Mucosa of stomach (tissue), 1 donor: ENCODE measurements around the gene PLSCR1.

Source experiments
- H3K27me3 ChIP-seq: one replicate; pipeline ENCODE4 v1.7.0; 2013; ENCODE audit warnings: mild to moderate bottlenecking, low read length; ENCODE audit not compliant: control insufficient read depth, insufficient read depth
- H3K36me3 ChIP-seq: one replicate; pipeline ENCODE4 v1.7.0; 2013; ENCODE audit warnings: low read length; ENCODE audit not compliant: control insufficient read depth, insufficient read depth
- H3K4me1 ChIP-seq: one replicate; pipeline ENCODE4 v1.7.0; 2013; ENCODE audit warnings: mild to moderate bottlenecking, low read length; ENCODE audit not compliant: control insufficient read depth, insufficient read depth
- H3K4me3 ChIP-seq: one replicate; pipeline ENCODE4 v1.7.0; 2013; ENCODE audit warnings: low read length
- H3K9ac ChIP-seq: one replicate; pipeline ENCODE4 v1.7.0; 2013; ENCODE audit warnings: mild to moderate bottlenecking, low read length, moderate library complexity
- H3K9me3 ChIP-seq: one replicate; pipeline ENCODE4 v1.7.0; 2013; ENCODE audit warnings: mild to moderate bottlenecking, low read length, moderate library complexity; ENCODE audit not compliant: control insufficient read depth
- donor health status: Pancreatic carcinoma.

Gene PLSCR1

GRCh38 chr3:146561879-146562278 is 17.5 kb upstream of the PLSCR1 start:
- Histone ChIP-seq H3K9me3 (no peaks in the 10 kb centered on the region), H3K4me3 (no peak overlapping the region), H3K27me3 (no peaks in the 10 kb centered on the region), H3K9ac (no peak overlapping the region), H3K36me3 (no peaks in the 10 kb centered on the region), H3K4me1 (no peaks in the 10 kb centered on the region)

- Histone ChIP-seq H3K9me3 (no peaks in the 10 kb centered on the region), H3K27me3 (no peaks in the 10 kb centered on the region), H3K4me1 (no peaks in the 10 kb centered on the region), H3K4me3 (no peak overlapping the region), H3K9ac (no peak overlapping the region), H3K36me3 (no peaks in the 10 kb centered on the region)
These were observed 17.1 kb upstream of the PLSCR1 start for GRCh38 chr3:146561463-146561862.

- Histone ChIP-seq H3K9ac (no peak overlapping the region), H3K9me3 (no peaks in the 10 kb centered on the region), H3K36me3 (no peaks in the 10 kb centered on the region), H3K4me3 (no peak overlapping the region), H3K27me3 (no peaks in the 10 kb centered on the region), H3K4me1 (no peaks in the 10 kb centered on the region)
These were observed 16.3 kb upstream of the PLSCR1 start for GRCh38 chr3:146560678-146561077.

GRCh38 chr3:146559388-146559787 is 15.0 kb upstream of the PLSCR1 start:
- Histone ChIP-seq H3K4me1 (no peaks in the 10 kb centered on the region), H3K36me3 (no peaks in the 10 kb centered on the region), H3K27me3 (no peaks in the 10 kb centered on the region), H3K4me3 (no peak overlapping the region), H3K9ac (no peak overlapping the region), H3K9me3 (no peaks in the 10 kb centered on the region)

- Histone ChIP-seq H3K4me3 (no peak overlapping the region), H3K9ac (no peak overlapping the region), H3K27me3 (no peaks in the 10 kb centered on the region), H3K36me3 (no peaks in the 10 kb centered on the region), H3K9me3 (no peaks in the 10 kb centered on the region), H3K4me1 (no peaks in the 10 kb centered on the region)
These were observed 14.4 kb upstream of the PLSCR1 start for GRCh38 chr3:146558781-146559180.

GRCh38 chr3:146557745-146558144 is 13.3 kb upstream of the PLSCR1 start:
- Histone ChIP-seq H3K4me1 (no peaks in the 10 kb centered on the region), H3K9ac (no peak overlapping the region), H3K36me3 (no peaks in the 10 kb centered on the region), H3K9me3 (no peaks in the 10 kb centered on the region), H3K4me3 (no peak overlapping the region), H3K27me3 (no peaks in the 10 kb centered on the region)

- Histone ChIP-seq H3K9ac (no peak overlapping the region), H3K27me3 (no peaks in the 10 kb centered on the region), H3K4me1 (no peaks in the 10 kb centered on the region), H3K9me3 (no peaks in the 10 kb centered on the region), H3K36me3 (no peaks in the 10 kb centered on the region), H3K4me3 (no peak overlapping the region)
These were observed 10.9 kb upstream of the PLSCR1 start for GRCh38 chr3:146555311-146555710.

GRCh38 chr3:146554151-146554760 is 9.8 kb upstream of the PLSCR1 start:
- Histone ChIP-seq H3K27me3 (no peaks in the 10 kb centered on the region), H3K4me3 (no peak overlapping the region), H3K9me3 (no peaks in the 10 kb centered on the region), H3K4me1 (no peaks in the 10 kb centered on the region), H3K36me3 (no peaks in the 10 kb centered on the region), H3K9ac (no peak overlapping the region)

GRCh38 chr3:146550743-146551510 is 6.5 kb upstream of the PLSCR1 start:
- Histone ChIP-seq H3K9me3 (no peaks in the 10 kb centered on the region), H3K36me3 (no peaks in the 10 kb centered on the region), H3K4me1 (no peaks in the 10 kb centered on the region), H3K9ac (no peak overlapping the region), H3K27me3 (no peaks in the 10 kb centered on the region), H3K4me3 (no peak overlapping the region)

- Histone ChIP-seq H3K4me3 (no peak overlapping the region), H3K9me3 (no peaks in the 10 kb centered on the region), H3K36me3 (no peaks in the 10 kb centered on the region), H3K9ac (no peak overlapping the region), H3K27me3 (no peaks in the 10 kb centered on the region), H3K4me1 (no peaks in the 10 kb centered on the region)
These were observed 5.7 kb upstream of the PLSCR1 start for GRCh38 chr3:146550070-146550615.

GRCh38 chr3:146547235-146547835 is 2.9 kb upstream of the PLSCR1 start:
- H3K36me3 ChIP-seq = no peaks in the 10 kb centered on the region

GRCh38 chr3:146546366-146546965 is 2.1 kb upstream of the PLSCR1 start:
- H3K9me3 ChIP-seq = no peaks in the 10 kb centered on the region

More at GRCh38 chr3:146547235-146547835, 2.9 kb upstream of the PLSCR1 start:
- no peaks in the 10 kb centered on the region for H3K4me1 ChIP-seq
- H3K9me3 ChIP-seq = no peaks in the 10 kb centered on the region
- H3K27me3 ChIP-seq = no peaks in the 10 kb centered on the region
- no peak overlapping the region for H3K4me3 ChIP-seq
- H3K9ac ChIP-seq = no peak overlapping the region

More at GRCh38 chr3:146546366-146546965, 2.1 kb upstream of the PLSCR1 start:
- Histone ChIP-seq H3K27me3 (no peaks in the 10 kb centered on the region), H3K9ac (no peak overlapping the region), H3K36me3 (no peaks in the 10 kb centered on the region), H3K4me1 (peaks cover 5% of the 10 kb centered on the region), H3K4me3 (no peak overlapping the region)
